GM23338 (cell line): ENCODE measurements around the gene SLC6A7. TPM values are rescaled to one million over a fixed set of nuclear protein-coding genes. Genes with fewer than 3 reads are reported as not detected.

Source experiments
- ATAC-seq: fragments of 200-7000 bp; cut with Tn5 transposase; 3 replicates; pipeline ENCODE4 v1.9.1; 2020
- DNase-seq: peaks from one replicate; pipeline ENCODE4 v3.0.0-alpha.2; 2015; ENCODE audit warnings: low spot score
- H2AFZ ChIP-seq: fragments of 200-600 bp; sonication (generic); 2 replicates; pipeline ENCODE4 v1.8.0; 2016; ENCODE audit warnings: antibody characterized with exemption, mild to moderate bottlenecking, moderate library complexity
- H3F3A ChIP-seq: fragments of 200-600 bp; sonication (generic); replicated peaks from 2 replicates; pipeline ENCODE4 v1.8.0; 2017; ENCODE audit warnings: antibody characterized with exemption, mixed run types, low read depth
- H3K27ac ChIP-seq: fragments of 200-600 bp; sonication (generic); 2 replicates; pipeline ENCODE4 v1.6.1; 2016; ENCODE audit warnings: low read depth
- H3K27me3 ChIP-seq: fragments of 200-600 bp; sonication (generic); 2 replicates; pipeline ENCODE4 v1.8.0; 2016; ENCODE audit warnings: mild to moderate bottlenecking, mixed run types, moderate library complexity; ENCODE audit not compliant: insufficient read depth
- H3K36me3 ChIP-seq: fragments of 200-600 bp; sonication (generic); 2 replicates; pipeline ENCODE4 v1.8.0; 2016; ENCODE audit warnings: mild to moderate bottlenecking; ENCODE audit not compliant: insufficient read depth
- H3K4me1 ChIP-seq: fragments of 200-600 bp; sonication (generic); 2 replicates; pipeline ENCODE4 v1.8.0; 2016; ENCODE audit warnings: mild to moderate bottlenecking, moderate library complexity; ENCODE audit not compliant: insufficient read depth
- H3K4me2 ChIP-seq: fragments of 200-600 bp; sonication (generic); 2 replicates; pipeline ENCODE4 v1.7.1; 2017; ENCODE audit warnings: mixed run types
- H3K4me3 ChIP-seq: fragments of 200-600 bp; sonication (generic); 2 replicates; pipeline ENCODE4 v1.6.1; 2016; ENCODE audit warnings: mixed run types
- H3K79me2 ChIP-seq: fragments of 200-600 bp; sonication (generic); replicated peaks from 2 replicates; pipeline ENCODE4 v1.8.0; 2017; ENCODE audit warnings: mild to moderate bottlenecking; ENCODE audit not compliant: insufficient read depth
- H3K9me2 ChIP-seq: fragments of 200-600 bp; sonication (generic); 2 replicates; pipeline ENCODE4 v1.8.0; 2017; ENCODE audit not compliant: insufficient read depth
- H4K20me1 ChIP-seq: fragments of 200-600 bp; sonication (generic); replicated peaks from 2 replicates; pipeline ENCODE4 v1.8.0; 2017; ENCODE audit warnings: mild to moderate bottlenecking; ENCODE audit not compliant: insufficient read depth
- H3K27ac Mint-ChIP-seq: 2 replicates; pipeline ENCODE4 v1.8.0; 2020; ENCODE audit warnings: inconsistent platforms, mild to moderate bottlenecking, moderate library complexity, mixed read lengths
- H3K27me3 Mint-ChIP-seq: 3 replicates; pipeline ENCODE4 v1.8.0; 2022; ENCODE audit warnings: low read depth, mild to moderate bottlenecking, moderate library complexity, mixed read lengths, inconsistent platforms; ENCODE audit not compliant: insufficient read depth, poor library complexity
- H3K36me3 Mint-ChIP-seq: 3 replicates; pipeline ENCODE4 v1.8.0; 2021; ENCODE audit warnings: low read depth, mild to moderate bottlenecking, inconsistent platforms, moderate library complexity, mixed read lengths
- H3K4me1 Mint-ChIP-seq: 3 replicates; pipeline ENCODE4 v1.8.0; 2020; ENCODE audit warnings: mild to moderate bottlenecking, inconsistent platforms, mixed read lengths
- H3K4me3 Mint-ChIP-seq: 3 replicates; pipeline ENCODE4 v1.8.0; 2021; ENCODE audit warnings: moderate library complexity, mild to moderate bottlenecking, inconsistent platforms, mixed read lengths
- H3K9me3 Mint-ChIP-seq: 3 replicates; pipeline ENCODE4 v1.8.0; 2020; ENCODE audit warnings: moderate library complexity, mild to moderate bottlenecking, inconsistent platforms, mixed read lengths
- CREB1 ChIP-seq: fragments of 250-450 bp; sonication (Bioruptor Pico); IDR thresholded peaks from 2 replicates; pipeline ENCODE4 v1.5.0; 2020; ENCODE audit warnings: low read depth, mild to moderate bottlenecking, moderate library complexity
- EZH2 ChIP-seq: fragments of 200-600 bp; sonication (generic); IDR thresholded peaks from one replicate; pipeline ENCODE4 v1.8.0; 2017; ENCODE audit warnings: antibody characterized with exemption, mild to moderate bottlenecking, low read depth; ENCODE audit not compliant: unreplicated experiment
- EZH2phosphoT487 ChIP-seq: fragments of 200-600 bp; sonication (generic); IDR thresholded peaks from one replicate; pipeline ENCODE4 v1.8.1; 2018; ENCODE audit warnings: antibody characterized with exemption; ENCODE audit not compliant: unreplicated experiment
- JUNB ChIP-seq: IDR thresholded peaks from one replicate; pipeline ENCODE4 v1.6.1; 2016; ENCODE audit warnings: antibody characterized with exemption; ENCODE audit not compliant: unreplicated experiment
- NANOG ChIP-seq: IDR thresholded peaks from 2 replicates; pipeline ENCODE4 v1.6.1; 2016; ENCODE audit warnings: antibody characterized with exemption, borderline replicate concordance
- POLR2AphosphoS5 ChIP-seq: IDR thresholded peaks from 2 replicates; pipeline ENCODE4 v1.6.1; 2016; ENCODE audit warnings: antibody characterized with exemption, low read depth
- STAT1 ChIP-seq: IDR thresholded peaks from one replicate; pipeline ENCODE4 v1.6.1; 2016; ENCODE audit warnings: antibody characterized with exemption; ENCODE audit not compliant: unreplicated experiment
- ZNF114 ChIP-seq: fragments of 250-450 bp; sonication (Bioruptor Pico); IDR thresholded peaks from 2 replicates; pipeline ENCODE4 v1.5.0; 2020; ENCODE audit warnings: mild to moderate bottlenecking, moderate library complexity
- ZNF331 ChIP-seq: fragments of 250-450 bp; sonication (Bioruptor Pico); IDR thresholded peaks from 2 replicates; pipeline ENCODE4 v1.5.0; 2020; ENCODE audit warnings: low read depth, mild to moderate bottlenecking, moderate library complexity
- polyA plus RNA-seq: library from polyadenylated mRNA; unstranded; fragments of >200 nt; fragmentation: Nextera tagmentation; extraction: Ambion mirVana; gene quantifications from 2 replicates; pipeline ENCODE4 v1.2.1, GENCODE V29; 2016
- total RNA-seq: library from RNA; depleted of rRNA; stranded (reverse); fragments of >200 nt; shearing (Covaris generic); gene quantifications from 2 replicates; pipeline ENCODE4 v1.2.3, GENCODE V29; 2014
- TF ChIP-seq, protein P1 (sequence below): IDR thresholded peaks from one replicate; pipeline ENCODE4 v1.6.1; 2018; ENCODE audit warnings: antibody characterized with exemption; ENCODE audit not compliant: unreplicated experiment
- TF ChIP-seq, protein P2 (sequence below): fragments of 250-450 bp; sonication (Bioruptor Pico); IDR thresholded peaks from 2 replicates; pipeline ENCODE4 v1.5.0; 2020; ENCODE audit warnings: mild to moderate bottlenecking, moderate library complexity
- TF ChIP-seq, protein P3 (sequence below), 2 experiments: fragments of 200-600 bp in 1 of 2; sonication (generic) in 1 of 2; conservative IDR thresholded peaks; 2 replicates each; pipeline versions ENCODE4 v1.5.1 to v1.6.1; 2016 to 2017; ENCODE audit warnings: antibody characterized with exemption in 2 of 2, low read depth in 2 of 2, mild to moderate bottlenecking in 2 of 2, moderate library complexity in 1 of 2
- TF ChIP-seq, protein P4 (sequence below): IDR thresholded peaks from 2 replicates; pipeline ENCODE4 v1.6.1; 2016; ENCODE audit warnings: antibody characterized with exemption

SLC6A7 gene
- total and polyA plus RNA-seq, 2 experiments from 2014 or later = not detected

DNA sequence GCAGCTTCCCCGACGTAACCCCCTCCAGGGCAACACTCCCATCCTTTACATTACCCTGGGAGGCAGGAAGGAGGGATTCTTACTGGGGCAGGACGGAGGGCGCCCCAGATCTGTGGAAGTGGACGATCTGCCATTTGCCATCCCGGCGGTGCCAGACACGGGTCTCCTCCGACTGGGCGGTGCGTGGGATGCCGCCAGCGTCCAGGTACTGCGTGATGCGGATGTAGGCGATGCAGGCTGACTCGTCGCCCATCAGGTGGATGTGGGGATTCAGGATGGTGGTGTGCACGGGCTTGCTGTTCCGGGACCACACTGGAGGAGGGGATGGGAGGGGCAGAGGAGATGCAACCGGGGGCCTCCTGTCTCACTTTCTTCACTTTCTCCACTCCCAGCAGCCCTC, 33.0 kb downstream of the SLC6A7 start:
- no peak for TF ChIP-seq CREB1 (CRISPR knock-in tag)
- no peak for TF ChIP-seq JUNB
- no peak for TF ChIP-seq POLR2AphosphoS5
- no peak for TF ChIP-seq NANOG
- no peak for TF ChIP-seq EZH2
- TF ChIP-seq STAT1 = no peak
- no peak for TF ChIP-seq ZNF114 (CRISPR knock-in tag)
- TF ChIP-seq, protein P1, sequence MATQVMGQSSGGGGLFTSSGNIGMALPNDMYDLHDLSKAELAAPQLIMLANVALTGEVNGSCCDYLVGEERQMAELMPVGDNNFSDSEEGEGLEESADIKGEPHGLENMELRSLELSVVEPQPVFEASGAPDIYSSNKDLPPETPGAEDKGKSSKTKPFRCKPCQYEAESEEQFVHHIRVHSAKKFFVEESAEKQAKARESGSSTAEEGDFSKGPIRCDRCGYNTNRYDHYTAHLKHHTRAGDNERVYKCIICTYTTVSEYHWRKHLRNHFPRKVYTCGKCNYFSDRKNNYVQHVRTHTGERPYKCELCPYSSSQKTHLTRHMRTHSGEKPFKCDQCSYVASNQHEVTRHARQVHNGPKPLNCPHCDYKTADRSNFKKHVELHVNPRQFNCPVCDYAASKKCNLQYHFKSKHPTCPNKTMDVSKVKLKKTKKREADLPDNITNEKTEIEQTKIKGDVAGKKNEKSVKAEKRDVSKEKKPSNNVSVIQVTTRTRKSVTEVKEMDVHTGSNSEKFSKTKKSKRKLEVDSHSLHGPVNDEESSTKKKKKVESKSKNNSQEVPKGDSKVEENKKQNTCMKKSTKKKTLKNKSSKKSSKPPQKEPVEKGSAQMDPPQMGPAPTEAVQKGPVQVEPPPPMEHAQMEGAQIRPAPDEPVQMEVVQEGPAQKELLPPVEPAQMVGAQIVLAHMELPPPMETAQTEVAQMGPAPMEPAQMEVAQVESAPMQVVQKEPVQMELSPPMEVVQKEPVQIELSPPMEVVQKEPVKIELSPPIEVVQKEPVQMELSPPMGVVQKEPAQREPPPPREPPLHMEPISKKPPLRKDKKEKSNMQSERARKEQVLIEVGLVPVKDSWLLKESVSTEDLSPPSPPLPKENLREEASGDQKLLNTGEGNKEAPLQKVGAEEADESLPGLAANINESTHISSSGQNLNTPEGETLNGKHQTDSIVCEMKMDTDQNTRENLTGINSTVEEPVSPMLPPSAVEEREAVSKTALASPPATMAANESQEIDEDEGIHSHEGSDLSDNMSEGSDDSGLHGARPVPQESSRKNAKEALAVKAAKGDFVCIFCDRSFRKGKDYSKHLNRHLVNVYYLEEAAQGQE = no peak
- no peak for TF ChIP-seq ZNF331 (CRISPR knock-in tag)
- TF ChIP-seq, protein P2, sequence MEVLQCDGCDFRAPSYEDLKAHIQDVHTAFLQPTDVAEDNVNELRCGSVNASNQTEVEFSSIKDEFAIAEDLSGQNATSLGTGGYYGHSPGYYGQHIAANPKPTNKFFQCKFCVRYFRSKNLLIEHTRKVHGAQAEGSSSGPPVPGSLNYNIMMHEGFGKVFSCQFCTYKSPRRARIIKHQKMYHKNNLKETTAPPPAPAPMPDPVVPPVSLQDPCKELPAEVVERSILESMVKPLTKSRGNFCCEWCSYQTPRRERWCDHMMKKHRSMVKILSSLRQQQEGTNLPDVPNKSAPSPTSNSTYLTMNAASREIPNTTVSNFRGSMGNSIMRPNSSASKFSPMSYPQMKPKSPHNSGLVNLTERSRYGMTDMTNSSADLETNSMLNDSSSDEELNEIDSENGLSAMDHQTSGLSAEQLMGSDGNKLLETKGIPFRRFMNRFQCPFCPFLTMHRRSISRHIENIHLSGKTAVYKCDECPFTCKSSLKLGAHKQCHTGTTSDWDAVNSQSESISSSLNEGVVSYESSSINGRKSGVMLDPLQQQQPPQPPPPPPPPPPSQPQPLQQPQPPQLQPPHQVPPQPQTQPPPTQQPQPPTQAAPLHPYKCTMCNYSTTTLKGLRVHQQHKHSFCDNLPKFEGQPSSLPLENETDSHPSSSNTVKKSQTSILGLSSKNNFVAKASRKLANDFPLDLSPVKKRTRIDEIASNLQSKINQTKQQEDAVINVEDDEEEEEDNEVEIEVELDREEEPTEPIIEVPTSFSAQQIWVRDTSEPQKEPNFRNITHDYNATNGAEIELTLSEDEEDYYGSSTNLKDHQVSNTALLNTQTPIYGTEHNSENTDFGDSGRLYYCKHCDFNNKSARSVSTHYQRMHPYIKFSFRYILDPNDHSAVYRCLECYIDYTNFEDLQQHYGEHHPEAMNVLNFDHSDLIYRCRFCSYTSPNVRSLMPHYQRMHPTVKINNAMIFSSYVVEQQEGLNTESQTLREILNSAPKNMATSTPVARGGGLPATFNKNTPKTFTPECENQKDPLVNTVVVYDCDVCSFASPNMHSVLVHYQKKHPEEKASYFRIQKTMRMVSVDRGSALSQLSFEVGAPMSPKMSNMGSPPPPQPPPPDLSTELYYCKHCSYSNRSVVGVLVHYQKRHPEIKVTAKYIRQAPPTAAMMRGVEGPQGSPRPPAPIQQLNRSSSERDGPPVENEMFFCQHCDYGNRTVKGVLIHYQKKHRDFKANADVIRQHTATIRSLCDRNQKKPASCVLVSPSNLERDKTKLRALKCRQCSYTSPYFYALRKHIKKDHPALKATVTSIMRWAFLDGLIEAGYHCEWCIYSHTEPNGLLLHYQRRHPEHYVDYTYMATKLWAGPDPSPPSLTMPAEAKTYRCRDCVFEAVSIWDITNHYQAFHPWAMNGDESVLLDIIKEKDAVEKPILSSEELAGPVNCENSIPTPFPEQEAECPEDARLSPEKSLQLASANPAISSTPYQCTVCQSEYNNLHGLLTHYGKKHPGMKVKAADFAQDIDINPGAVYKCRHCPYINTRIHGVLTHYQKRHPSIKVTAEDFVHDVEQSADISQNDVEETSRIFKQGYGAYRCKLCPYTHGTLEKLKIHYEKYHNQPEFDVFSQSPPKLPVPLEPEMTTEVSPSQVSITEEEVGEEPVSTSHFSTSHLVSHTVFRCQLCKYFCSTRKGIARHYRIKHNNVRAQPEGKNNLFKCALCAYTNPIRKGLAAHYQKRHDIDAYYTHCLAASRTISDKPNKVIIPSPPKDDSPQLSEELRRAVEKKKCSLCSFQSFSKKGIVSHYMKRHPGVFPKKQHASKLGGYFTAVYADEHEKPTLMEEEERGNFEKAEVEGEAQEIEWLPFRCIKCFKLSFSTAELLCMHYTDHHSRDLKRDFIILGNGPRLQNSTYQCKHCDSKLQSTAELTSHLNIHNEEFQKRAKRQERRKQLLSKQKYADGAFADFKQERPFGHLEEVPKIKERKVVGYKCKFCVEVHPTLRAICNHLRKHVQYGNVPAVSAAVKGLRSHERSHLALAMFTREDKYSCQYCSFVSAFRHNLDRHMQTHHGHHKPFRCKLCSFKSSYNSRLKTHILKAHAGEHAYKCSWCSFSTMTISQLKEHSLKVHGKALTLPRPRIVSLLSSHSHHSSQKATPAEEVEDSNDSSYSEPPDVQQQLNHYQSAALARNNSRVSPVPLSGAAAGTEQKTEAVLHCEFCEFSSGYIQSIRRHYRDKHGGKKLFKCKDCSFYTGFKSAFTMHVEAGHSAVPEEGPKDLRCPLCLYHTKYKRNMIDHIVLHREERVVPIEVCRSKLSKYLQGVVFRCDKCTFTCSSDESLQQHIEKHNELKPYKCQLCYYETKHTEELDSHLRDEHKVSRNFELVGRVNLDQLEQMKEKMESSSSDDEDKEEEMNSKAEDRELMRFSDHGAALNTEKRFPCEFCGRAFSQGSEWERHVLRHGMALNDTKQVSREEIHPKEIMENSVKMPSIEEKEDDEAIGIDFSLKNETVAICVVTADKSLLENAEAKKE (CRISPR knock-in tag) = no peak
- TF ChIP-seq EZH2phosphoT487 = no peak
- TF ChIP-seq, protein P3, sequence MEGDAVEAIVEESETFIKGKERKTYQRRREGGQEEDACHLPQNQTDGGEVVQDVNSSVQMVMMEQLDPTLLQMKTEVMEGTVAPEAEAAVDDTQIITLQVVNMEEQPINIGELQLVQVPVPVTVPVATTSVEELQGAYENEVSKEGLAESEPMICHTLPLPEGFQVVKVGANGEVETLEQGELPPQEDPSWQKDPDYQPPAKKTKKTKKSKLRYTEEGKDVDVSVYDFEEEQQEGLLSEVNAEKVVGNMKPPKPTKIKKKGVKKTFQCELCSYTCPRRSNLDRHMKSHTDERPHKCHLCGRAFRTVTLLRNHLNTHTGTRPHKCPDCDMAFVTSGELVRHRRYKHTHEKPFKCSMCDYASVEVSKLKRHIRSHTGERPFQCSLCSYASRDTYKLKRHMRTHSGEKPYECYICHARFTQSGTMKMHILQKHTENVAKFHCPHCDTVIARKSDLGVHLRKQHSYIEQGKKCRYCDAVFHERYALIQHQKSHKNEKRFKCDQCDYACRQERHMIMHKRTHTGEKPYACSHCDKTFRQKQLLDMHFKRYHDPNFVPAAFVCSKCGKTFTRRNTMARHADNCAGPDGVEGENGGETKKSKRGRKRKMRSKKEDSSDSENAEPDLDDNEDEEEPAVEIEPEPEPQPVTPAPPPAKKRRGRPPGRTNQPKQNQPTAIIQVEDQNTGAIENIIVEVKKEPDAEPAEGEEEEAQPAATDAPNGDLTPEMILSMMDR (conservative IDR thresholded peaks at IDR 0.05; ENCODE audit: low read depth in 2 of 2) = no peak
- TF ChIP-seq, protein P4, sequence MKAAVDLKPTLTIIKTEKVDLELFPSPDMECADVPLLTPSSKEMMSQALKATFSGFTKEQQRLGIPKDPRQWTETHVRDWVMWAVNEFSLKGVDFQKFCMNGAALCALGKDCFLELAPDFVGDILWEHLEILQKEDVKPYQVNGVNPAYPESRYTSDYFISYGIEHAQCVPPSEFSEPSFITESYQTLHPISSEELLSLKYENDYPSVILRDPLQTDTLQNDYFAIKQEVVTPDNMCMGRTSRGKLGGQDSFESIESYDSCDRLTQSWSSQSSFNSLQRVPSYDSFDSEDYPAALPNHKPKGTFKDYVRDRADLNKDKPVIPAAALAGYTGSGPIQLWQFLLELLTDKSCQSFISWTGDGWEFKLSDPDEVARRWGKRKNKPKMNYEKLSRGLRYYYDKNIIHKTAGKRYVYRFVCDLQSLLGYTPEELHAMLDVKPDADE = no peak
- no peaks in the 10 kb centered on the region for H3K27me3 ChIP-seq
- no peak overlapping the region for H3K27ac ChIP-seq
- no peaks in the 10 kb centered on the region for H3F3A ChIP-seq
- no peaks in the 10 kb centered on the region for H3K36me3 ChIP-seq
- Mint-ChIP-seq H3K4me3 (no peak overlapping the region), H3K4me1 (no peaks in the 10 kb centered on the region; the same call in 1 of the 3 replicates), H3K9me3 (no peaks in the 10 kb centered on the region), H3K27me3 (peaks cover 2% of the 10 kb centered on the region), H3K27ac (no peak overlapping the region), H3K36me3 (no peaks in the 10 kb centered on the region)
- H2AFZ ChIP-seq = no peak overlapping the region
- DNase-seq (no peak), ATAC-seq (no peak)
- H3K9me2 ChIP-seq = no peaks in the 10 kb centered on the region
- no peak overlapping the region for H3K4me3 ChIP-seq
- H3K79me2 ChIP-seq = no peaks in the 10 kb centered on the region
- no peaks in the 10 kb centered on the region for H4K20me1 ChIP-seq
- H3K4me1 ChIP-seq = no peaks in the 10 kb centered on the region
- H3K4me2 ChIP-seq = no peak overlapping the region
